Esophagus muscularis mucosa (tissue), 4 donors: Measurements from ENCODE around the gene ESR2. TPM values are rescaled to one million over a fixed set of nuclear protein-coding genes. Genes with fewer than 3 reads are reported as not detected.
A peak's percentile ranks its signal among the peaks of the same experiment; 100 is the strongest.

Experiments used
- DNase-seq: peaks from one replicate; pipeline ENCODE4 v3.0.0-alpha.2; 2017; ENCODE audit errors: extremely low spot score
- H3K27ac ChIP-seq, 4 donors: fragments of 200-600 bp; sonication (generic); replicated peaks in 1 of 4; 1 replicate in 3 of 4; 2 replicates in 1 of 4; pipeline ENCODE4 v1.5.1; 2016 to 2019; ENCODE audit warnings: mild to moderate bottlenecking in 1 of 4
- H3K27me3 ChIP-seq, 4 donors: fragments of 200-600 bp; sonication (generic); one replicate each; pipeline versions ENCODE4 v1.5.1 to v1.6.0; 2016 to 2019
- H3K36me3 ChIP-seq, 4 donors: fragments of 200-600 bp; sonication (generic); one replicate each; pipeline ENCODE4 v1.5.1; 2016 to 2019
- H3K4me1 ChIP-seq, 4 donors: fragments of 200-600 bp; sonication (generic); one replicate each; pipeline ENCODE4 v1.5.1; 2016 to 2019
- H3K4me3 ChIP-seq, 4 donors: fragments of 200-600 bp; sonication (generic); 1 replicate in 2 of 4; 2 replicates in 2 of 4; pipeline ENCODE4 v1.5.1; 2016 to 2019; ENCODE audit warnings: mild to moderate bottlenecking in 4 of 4, moderate library complexity in 1 of 4
- H3K9me3 ChIP-seq, 4 donors: fragments of 200-600 bp; sonication (generic); 1 replicate in 3 of 4; 2 replicates in 1 of 4; pipeline ENCODE4 v1.5.1; 2016 to 2019
- CTCF ChIP-seq, 3 experiments: fragments of 200-600 bp in 2 of 3; fragments of 450-650 bp in 1 of 3; sonication (generic) in 2 of 3; IDR thresholded peaks; one replicate each; pipeline ENCODE4 v1.5.1; 2017 to 2019; ENCODE audit warnings: antibody characterized with exemption in 3 of 3, mild to moderate bottlenecking in 2 of 3, moderate library complexity in 1 of 3
- EP300 ChIP-seq: sonication (generic); formaldehyde crosslinking; IDR thresholded peaks from one replicate; pipeline ENCODE4 v1.6.1; 2017; ENCODE audit warnings: antibody characterized with exemption
- POLR2A ChIP-seq: fragments of 450-650 bp; IDR thresholded peaks from one replicate; pipeline ENCODE4 v1.6.1; 2017; ENCODE audit warnings: antibody characterized with exemption, moderate library complexity, mild to moderate bottlenecking, low read depth
- POLR2AphosphoS5 ChIP-seq, 2 donors: sonication (generic); formaldehyde crosslinking; IDR thresholded peaks; one replicate each; pipeline ENCODE4 v1.6.1; 2017; ENCODE audit warnings: antibody characterized with exemption in 2 of 2
- WGBS: methylation state at CpG from one replicate; pipeline ENCODE4 v1.1.5; 2018; 5-methylcytosine and 5-hydroxymethylcytosine counted together
- intact Hi-C: fragments of 100-400 bp; cut with DNase I; formaldehyde crosslinking; loops from one replicate; pipeline ENCODE4 v1.15.1; 2023
- total RNA-seq, 4 donors: library from RNA; depleted of rRNA; stranded (reverse); fragments of >200 nt; gene quantifications; one replicate each; pipeline versions ENCODE4 v1.1.0 to v1.2.1, GENCODE V29; 2016

The ESR2 gene
- total RNA-seq, 4 donors from 2014 or later: 0.29 to 0.83 (median 0.42) TPM; not detected in 1

- Histone ChIP-seq H3K27me3 (no peaks in the 10 kb centered on the region), H3K9me3 (no peaks in the 10 kb centered on the region), H3K36me3 (peaks cover 75 to 100% (median 85%) of the 10 kb centered on the region in 4 donors), H3K4me3 (no peak overlapping the region), H3K27ac (peak overlapping the region in 1 of 4 donors; percentile 15), H3K4me1 (peaks cover 0 to 13% (median 4%) of the 10 kb centered on the region in 4 donors)
- TF ChIP-seq EP300: no peak
- TF ChIP-seq CTCF (IDR thresholded peaks at IDR 0.05): no peak
- no peak for TF ChIP-seq POLR2AphosphoS5 (IDR thresholded peaks at IDR 0.05)
- no peak for TF ChIP-seq POLR2A
- intact Hi-C loops: no loop called here
- 80% methylated on average over 4 of the region's 4 CpGs for WGBS
- no peak for DNase-seq
Observed at GRCh38 chr14:64220056-64220455, 74.1 kb downstream of the ESR2 start.

- H3K27me3 ChIP-seq: no peaks in the 10 kb centered on the region
- TF ChIP-seq CTCF (IDR thresholded peaks at IDR 0.05): no peak
- TF ChIP-seq POLR2A: no peak
- TF ChIP-seq POLR2AphosphoS5 (IDR thresholded peaks at IDR 0.05): no peak
- 84% methylated on average over 15 of the region's 15 CpGs for WGBS
- no peak for DNase-seq
- H3K4me1 ChIP-seq: peaks cover 0 to 13% (median 4%) of the 10 kb centered on the region in 4 donors
- H3K27ac ChIP-seq: no peak overlapping the region
- intact Hi-C loops: no loop called here
- no peak overlapping the region for H3K4me3 ChIP-seq
- H3K9me3 ChIP-seq: no peaks in the 10 kb centered on the region
- H3K36me3 ChIP-seq: peaks cover 74 to 100% (median 85%) of the 10 kb centered on the region in 4 donors
Observed at GRCh38 chr14:64218344-64219240, 75.6 kb downstream of the ESR2 start.

GRCh38 chr14:64217834-64218233 is 76.3 kb downstream of the ESR2 start:
- peaks cover 72 to 100% (median 81%) of the 10 kb centered on the region in 4 donors for H3K36me3 ChIP-seq
- intact Hi-C loops: no loop called here

GRCh38 chr14:64217308-64217707 is 76.9 kb downstream of the ESR2 start:
- no peak for TF ChIP-seq POLR2A
- no peak for TF ChIP-seq CTCF (IDR thresholded peaks at IDR 0.05)
- no peak for TF ChIP-seq POLR2AphosphoS5 (IDR thresholded peaks at IDR 0.05)
- TF ChIP-seq EP300: no peak
- Histone ChIP-seq H3K4me3 (no peak overlapping the region), H3K27ac (no peak overlapping the region), H3K27me3 (no peaks in the 10 kb centered on the region), H3K36me3 (peaks cover 68 to 100% (median 83%) of the 10 kb centered on the region in 4 donors), H3K9me3 (no peaks in the 10 kb centered on the region), H3K4me1 (peaks cover 0 to 13% (median 4%) of the 10 kb centered on the region in 4 donors)
- no peak for DNase-seq
- WGBS: 77% methylated on average over 4 of the region's 4 CpGs
- intact Hi-C loops: no loop called here

More at GRCh38 chr14:64217834-64218233, 76.3 kb downstream of the ESR2 start:
- no peak overlapping the region for H3K4me3 ChIP-seq
- H3K27me3 ChIP-seq: no peaks in the 10 kb centered on the region
- peaks cover 0 to 13% (median 4%) of the 10 kb centered on the region in 4 donors for H3K4me1 ChIP-seq
- no peak overlapping the region for H3K27ac ChIP-seq
- DNase-seq: no peak
- H3K9me3 ChIP-seq: no peaks in the 10 kb centered on the region
- WGBS: 78% methylated on average over 7 of the region's 7 CpGs
- TF ChIP-seq POLR2A: no peak
- no peak for TF ChIP-seq EP300
- TF ChIP-seq CTCF (IDR thresholded peaks at IDR 0.05): no peak
- TF ChIP-seq POLR2AphosphoS5 (IDR thresholded peaks at IDR 0.05): no peak
